Ecto neural progenitor cell (in vitro differentiated cells): ENCODE results near the gene ARHGEF38.

Experiments used
- DNase-seq: peaks from one replicate; pipeline ENCODE4 v3.0.0-alpha.2; 2018; ENCODE audit warnings: low spot score

The ARHGEF38 gene

GRCh38 chr4:105551965-105552746, at the start of gene ARHGEF38:
TSS of gene ARHGEF38 (plus strand) at chr4:105552620. CDS start at chr4:105552766, 146 bp downstream.
- peak; percentile 52 for DNase-seq

- DNase-seq = no peak
Measured at GRCh38 chr4:105503484-105503883, 48.9 kb upstream of the ARHGEF38 start.

- DNase-seq = no peak
Measured at GRCh38 chr4:105504744-105505143, 47.7 kb upstream of the ARHGEF38 start.

GRCh38 chr4:105509291-105509690, 43.1 kb upstream of the ARHGEF38 start:
- no peak for DNase-seq

- no peak for DNase-seq
Measured at GRCh38 chr4:105509714-105510113, 42.7 kb upstream of the ARHGEF38 start.

- no peak for DNase-seq
Measured at GRCh38 chr4:105510245-105510644, 42.2 kb upstream of the ARHGEF38 start.

- peak; percentile 49 for DNase-seq
Measured at GRCh38 chr4:105520819-105521790, 31.3 kb upstream of the ARHGEF38 start.

GRCh38 chr4:105526656-105527055, 25.8 kb upstream of the ARHGEF38 start:
- no peak for DNase-seq

GRCh38 chr4:105527081-105527480, 25.3 kb upstream of the ARHGEF38 start:
- no peak for DNase-seq

GRCh38 chr4:105536601-105537000, 15.8 kb upstream of the ARHGEF38 start:
- no peak for DNase-seq

- no peak for DNase-seq
Measured at GRCh38 chr4:105541420-105541819, 11.0 kb upstream of the ARHGEF38 start.

GRCh38 chr4:105542039-105542438, 10.4 kb upstream of the ARHGEF38 start:
- no peak for DNase-seq

GRCh38 chr4:105543346-105543745, 9.1 kb upstream of the ARHGEF38 start:
- no peak for DNase-seq

- no peak for DNase-seq
Measured at GRCh38 chr4:105543881-105544280, 8.5 kb upstream of the ARHGEF38 start.

GRCh38 chr4:105544520-105545286, 7.7 kb upstream of the ARHGEF38 start:
- no peak for DNase-seq

- DNase-seq = no peak
Measured at GRCh38 chr4:105546086-105546485, 6.3 kb upstream of the ARHGEF38 start.

GRCh38 chr4:105547769-105548168, 4.7 kb upstream of the ARHGEF38 start:
- no peak for DNase-seq

- DNase-seq = no peak
Measured at GRCh38 chr4:105548483-105548882, 3.9 kb upstream of the ARHGEF38 start.

- no peak for DNase-seq
Measured at GRCh38 chr4:105550641-105551040, 1.8 kb upstream of the ARHGEF38 start.

GRCh38 chr4:105555409-105555808, 3.0 kb downstream of the ARHGEF38 start:
- peak; percentile 45 for DNase-seq

GRCh38 chr4:105556206-105556605, 3.8 kb downstream of the ARHGEF38 start:
- DNase-seq = no peak

- no peak for DNase-seq
Measured at GRCh38 chr4:105558277-105558676, 5.9 kb downstream of the ARHGEF38 start.
